Vagina (tissue), 2 donors: ENCODE measurements around the gene CSMD2.

ENCODE experiments used
- CTCF ChIP-seq, 3 experiments: fragments of 450-650 bp in 2 of 3; fragments of 200-600 bp in 1 of 3; sonication (generic) in 1 of 3; IDR thresholded peaks; one replicate each; pipeline ENCODE4 v1.5.1; 2017 to 2019; ENCODE audit warnings: antibody characterized with exemption in 3 of 3, mild to moderate bottlenecking in 2 of 3, moderate library complexity in 2 of 3
- POLR2A ChIP-seq, 2 donors: fragments of 450-650 bp; IDR thresholded peaks; one replicate each; pipeline ENCODE4 v1.6.1; 2017; ENCODE audit warnings: antibody characterized with exemption in 2 of 2, mild to moderate bottlenecking in 2 of 2, moderate library complexity in 2 of 2
- POLR2AphosphoS5 ChIP-seq, 2 donors: sonication (generic); formaldehyde crosslinking; IDR thresholded peaks; one replicate each; pipeline ENCODE4 v1.9.0; 2017; ENCODE audit warnings: antibody characterized with exemption in 2 of 2, mild to moderate bottlenecking in 2 of 2, low read depth in 1 of 2; ENCODE audit not compliant: insufficient read depth in 1 of 2

DNA sequence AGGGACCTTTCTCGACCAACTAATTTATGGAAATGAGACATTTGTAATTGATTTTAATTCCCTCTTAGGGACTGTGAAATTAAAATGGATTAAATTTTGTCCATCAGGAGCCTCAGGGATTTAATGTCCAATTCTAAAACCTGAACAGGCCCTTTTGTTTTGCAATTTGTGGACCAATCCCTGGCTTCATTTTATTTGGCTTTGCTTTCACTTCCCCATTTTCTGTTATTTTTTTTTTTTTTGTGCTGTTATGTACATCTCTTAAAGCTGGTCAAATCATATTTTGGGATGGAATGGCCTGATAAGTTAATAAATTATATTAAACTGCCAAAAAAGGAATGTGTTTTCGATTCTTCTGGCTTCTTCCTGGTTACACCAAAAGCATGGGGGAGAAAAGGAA is 663.7 kb downstream of the CSMD2 start:
- no peak for TF ChIP-seq CTCF (IDR thresholded peaks at IDR 0.05)
- TF ChIP-seq POLR2A (IDR thresholded peaks at IDR 0.05): no peak
- no peak for TF ChIP-seq POLR2AphosphoS5 (IDR thresholded peaks at IDR 0.05; ENCODE audit: insufficient read depth in 1 of 2, low read depth in 1 of 2)
